Vagina (tissue), 2 donors: ENCODE measurements around the gene TMEM100. TPM values are rescaled to one million over a fixed set of nuclear protein-coding genes. Genes with fewer than 3 reads are reported as not detected.

Experiments
- DNase-seq, 2 donors: peaks; one replicate each; pipeline ENCODE4 v3.0.0-alpha.2; 2017; ENCODE audit errors: extremely low spot score in 2 of 2
- H3K27ac ChIP-seq: fragments of 200-600 bp; sonication (generic); one replicate; pipeline ENCODE4 v1.5.1; 2019
- H3K27me3 ChIP-seq: fragments of 200-600 bp; sonication (generic); one replicate; pipeline ENCODE4 v1.5.1; 2019
- H3K36me3 ChIP-seq, 2 donors: fragments of 200-600 bp; sonication (generic); one replicate each; pipeline ENCODE4 v1.5.1; 2017 to 2019
- H3K4me1 ChIP-seq: fragments of 200-600 bp; sonication (generic); one replicate; pipeline ENCODE4 v1.5.1; 2019
- H3K4me3 ChIP-seq, 2 donors: fragments of 200-600 bp; sonication (generic); 1 replicate in 1 of 2; 2 replicates in 1 of 2; pipeline ENCODE4 v1.5.1; 2016 to 2019
- H3K9me3 ChIP-seq: fragments of 200-600 bp; sonication (generic); one replicate; pipeline ENCODE4 v1.5.1; 2019
- POLR2A ChIP-seq, 2 donors: fragments of 450-650 bp; IDR thresholded peaks; one replicate each; pipeline ENCODE4 v1.6.1; 2017; ENCODE audit warnings: antibody characterized with exemption in 2 of 2, mild to moderate bottlenecking in 2 of 2, moderate library complexity in 2 of 2
- POLR2AphosphoS5 ChIP-seq, 2 donors: sonication (generic); formaldehyde crosslinking; IDR thresholded peaks; one replicate each; pipeline ENCODE4 v1.9.0; 2017; ENCODE audit warnings: antibody characterized with exemption in 2 of 2, mild to moderate bottlenecking in 2 of 2, low read depth in 1 of 2; ENCODE audit not compliant: insufficient read depth in 1 of 2
- intact Hi-C: fragments of 100-400 bp; cut with DNase I; formaldehyde crosslinking; loops from one replicate; pipeline ENCODE4 v1.15.1; 2023
- total RNA-seq: library from RNA; depleted of rRNA; stranded (reverse); fragments of >200 nt; gene quantifications from one replicate; pipeline ENCODE4 v1.2.3, GENCODE V29; 2016
- TF ChIP-seq, protein P1 (sequence below), 3 experiments: fragments of 450-650 bp in 2 of 3; fragments of 200-600 bp in 1 of 3; sonication (generic) in 1 of 3; IDR thresholded peaks; one replicate each; pipeline ENCODE4 v1.5.1; 2017 to 2019; ENCODE audit warnings: antibody characterized with exemption in 3 of 3, mild to moderate bottlenecking in 2 of 3, moderate library complexity in 2 of 3

TMEM100 gene
- total RNA-seq, 1 donor from 2014 or later, result 20.6 TPM

DNA sequence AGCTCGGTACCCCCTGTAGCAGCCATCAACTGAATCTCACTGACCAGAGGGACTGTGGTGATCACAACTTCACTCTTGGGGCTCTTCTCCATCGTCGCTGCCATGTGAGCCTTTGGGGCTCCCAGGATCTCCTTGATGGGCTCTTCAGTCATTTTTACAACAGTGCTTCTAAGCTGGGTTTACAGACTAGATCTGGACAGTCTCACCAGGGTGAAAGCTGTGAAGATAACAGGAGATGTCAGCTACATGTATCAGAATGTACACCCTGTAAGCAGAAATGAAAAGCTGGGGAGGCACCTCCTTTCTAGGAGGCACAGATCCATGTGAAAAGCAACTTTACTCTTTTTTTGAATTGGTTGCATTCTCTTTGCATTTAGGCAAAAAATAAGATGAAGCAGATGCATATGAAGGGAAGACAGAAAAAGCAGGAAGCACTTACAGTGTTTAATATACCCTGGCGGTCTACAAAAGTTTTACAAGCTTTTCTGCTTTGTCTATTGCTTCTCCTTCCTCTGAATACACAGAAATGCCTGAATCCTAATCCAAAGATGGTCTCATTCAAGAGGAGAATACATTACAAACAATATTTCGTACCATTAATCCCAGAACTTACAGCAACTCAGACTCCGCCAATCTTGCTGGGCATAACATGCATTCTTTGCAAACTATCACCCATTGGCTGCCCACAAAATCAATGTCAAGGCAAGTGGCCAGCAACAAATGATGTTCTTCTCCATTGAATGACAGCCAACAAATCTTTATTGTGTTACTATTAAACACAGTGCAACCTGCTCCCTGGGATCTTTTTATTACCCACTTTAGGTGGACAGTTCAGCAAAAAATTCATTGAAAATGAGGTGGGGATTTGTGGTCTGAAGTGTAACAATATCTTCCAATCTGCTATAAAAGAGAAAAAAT lies 1.5 kb downstream of the TMEM100 start:
- TF ChIP-seq, protein P1, sequence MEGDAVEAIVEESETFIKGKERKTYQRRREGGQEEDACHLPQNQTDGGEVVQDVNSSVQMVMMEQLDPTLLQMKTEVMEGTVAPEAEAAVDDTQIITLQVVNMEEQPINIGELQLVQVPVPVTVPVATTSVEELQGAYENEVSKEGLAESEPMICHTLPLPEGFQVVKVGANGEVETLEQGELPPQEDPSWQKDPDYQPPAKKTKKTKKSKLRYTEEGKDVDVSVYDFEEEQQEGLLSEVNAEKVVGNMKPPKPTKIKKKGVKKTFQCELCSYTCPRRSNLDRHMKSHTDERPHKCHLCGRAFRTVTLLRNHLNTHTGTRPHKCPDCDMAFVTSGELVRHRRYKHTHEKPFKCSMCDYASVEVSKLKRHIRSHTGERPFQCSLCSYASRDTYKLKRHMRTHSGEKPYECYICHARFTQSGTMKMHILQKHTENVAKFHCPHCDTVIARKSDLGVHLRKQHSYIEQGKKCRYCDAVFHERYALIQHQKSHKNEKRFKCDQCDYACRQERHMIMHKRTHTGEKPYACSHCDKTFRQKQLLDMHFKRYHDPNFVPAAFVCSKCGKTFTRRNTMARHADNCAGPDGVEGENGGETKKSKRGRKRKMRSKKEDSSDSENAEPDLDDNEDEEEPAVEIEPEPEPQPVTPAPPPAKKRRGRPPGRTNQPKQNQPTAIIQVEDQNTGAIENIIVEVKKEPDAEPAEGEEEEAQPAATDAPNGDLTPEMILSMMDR (IDR thresholded peaks at IDR 0.05), result no peak
- TF ChIP-seq POLR2AphosphoS5 (IDR thresholded peaks at IDR 0.05; ENCODE audit: insufficient read depth in 1 of 2, low read depth in 1 of 2), result no peak
- no peak for TF ChIP-seq POLR2A (IDR thresholded peaks at IDR 0.05)
- Histone ChIP-seq H3K27me3 (no peaks in the 10 kb centered on the region), H3K4me1 (peaks cover 31% of the 10 kb centered on the region), H3K36me3 (no peaks in the 10 kb centered on the region), H3K9me3 (no peaks in the 10 kb centered on the region), H3K27ac (peak overlapping the region; percentile 30), H3K4me3 (peak overlapping the region; percentile 35 to 38)
- intact Hi-C loops, result loop anchor here (10.0 kb wide), 1 partner anchor 196 kb away; no protein-coding TSS in a partner anchor
- no peak for DNase-seq

- no peak for DNase-seq
- no peaks in the 10 kb centered on the region for H3K27me3 ChIP-seq
- H3K27ac ChIP-seq, result no peak overlapping the region
- intact Hi-C loops, result loop anchor here (10.0 kb wide), 1 partner anchor 1537 kb away; the partner anchor contains the start of gene MSI2
- H3K4me3 ChIP-seq, result no peak overlapping the region
- peaks cover 10% of the 10 kb centered on the region for H3K4me1 ChIP-seq
- H3K9me3 ChIP-seq, result no peaks in the 10 kb centered on the region
- H3K36me3 ChIP-seq, result no peaks in the 10 kb centered on the region
- TF ChIP-seq POLR2A (IDR thresholded peaks at IDR 0.05), result no peak
- TF ChIP-seq, protein P1 (IDR thresholded peaks at IDR 0.05), result peak; percentile 43 to 69 (median 48)
Observed at GRCh38 chr17:55717898-55718735, 4.5 kb downstream of the TMEM100 start.

GRCh38 chr17:55717432-55717831 lies 5.2 kb downstream of the TMEM100 start:
- H3K36me3 ChIP-seq, result no peaks in the 10 kb centered on the region
- no peak overlapping the region for H3K27ac ChIP-seq
- intact Hi-C loops, result loop anchor here (10.0 kb wide), 1 partner anchor 1537 kb away; the partner anchor contains the start of gene MSI2
- no peak for DNase-seq
- no peak overlapping the region for H3K4me3 ChIP-seq
- no peaks in the 10 kb centered on the region for H3K27me3 ChIP-seq
- H3K4me1 ChIP-seq, result peaks cover 8% of the 10 kb centered on the region
- TF ChIP-seq, protein P1 (IDR thresholded peaks at IDR 0.05), result no peak
- TF ChIP-seq POLR2A (IDR thresholded peaks at IDR 0.05) (no peak), POLR2AphosphoS5 (IDR thresholded peaks at IDR 0.05; ENCODE audit: insufficient read depth in 1 of 2, low read depth in 1 of 2) (no peak)
- H3K9me3 ChIP-seq, result no peaks in the 10 kb centered on the region

DNA sequence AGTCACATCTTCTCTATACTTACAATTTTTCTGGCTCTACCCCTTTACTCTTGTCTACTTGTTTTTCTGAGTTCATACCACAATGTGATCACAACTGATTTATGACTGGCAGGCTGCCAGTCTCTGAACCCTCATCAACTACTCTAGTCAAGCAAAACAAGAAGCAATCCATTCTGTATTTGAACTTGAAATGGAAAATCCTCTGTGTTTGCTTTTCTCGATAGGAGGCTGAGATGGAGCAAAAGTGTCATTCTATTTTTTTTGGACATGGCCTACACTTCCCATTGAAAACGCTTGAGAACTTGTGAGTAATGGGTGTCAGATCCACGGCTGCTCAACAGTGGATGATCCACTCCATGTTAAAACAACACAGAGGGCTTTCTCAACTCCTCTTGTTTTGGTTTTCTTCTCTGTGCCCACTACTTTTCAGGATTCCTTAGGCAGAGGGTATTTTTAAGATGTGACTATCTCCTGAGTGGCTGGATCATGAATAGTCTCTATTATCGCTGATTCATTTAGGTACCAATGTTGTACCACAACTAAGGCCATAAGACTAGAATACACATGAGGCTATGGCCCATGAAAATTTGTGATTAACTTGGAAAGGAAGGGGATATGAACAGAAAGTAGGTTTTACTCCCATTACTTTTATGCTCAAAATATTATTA lies 11.7 kb downstream of the TMEM100 start:
- intact Hi-C loops, result loop anchor here (10.0 kb wide), 1 partner anchor 1544 kb away; the partner anchor contains the start of gene MSI2
- Histone ChIP-seq H3K27ac (no peak overlapping the region), H3K36me3 (no peaks in the 10 kb centered on the region), H3K9me3 (no peaks in the 10 kb centered on the region), H3K4me1 (peaks cover 14% of the 10 kb centered on the region), H3K27me3 (no peaks in the 10 kb centered on the region), H3K4me3 (no peak overlapping the region)
- TF ChIP-seq POLR2A (IDR thresholded peaks at IDR 0.05), result no peak
- TF ChIP-seq, protein P1 (IDR thresholded peaks at IDR 0.05), result no peak
- no peak for TF ChIP-seq POLR2AphosphoS5 (IDR thresholded peaks at IDR 0.05; ENCODE audit: insufficient read depth in 1 of 2, low read depth in 1 of 2)
- no peak for DNase-seq
